NCI-H1105 treated with DMSO at 0.1 percent for 48 hours (cell line): ENCODE data around the gene FXYD6.

Experiments
- DNase-seq: peaks from one replicate; lab custom pipeline; 2025; lab: John Stamatoyannopoulos, UW

The FXYD6 gene

GRCh38 chr11:117910525-117910924 is 34.1 kb upstream of the FXYD6 start:
- no peak for DNase-seq

DNA sequence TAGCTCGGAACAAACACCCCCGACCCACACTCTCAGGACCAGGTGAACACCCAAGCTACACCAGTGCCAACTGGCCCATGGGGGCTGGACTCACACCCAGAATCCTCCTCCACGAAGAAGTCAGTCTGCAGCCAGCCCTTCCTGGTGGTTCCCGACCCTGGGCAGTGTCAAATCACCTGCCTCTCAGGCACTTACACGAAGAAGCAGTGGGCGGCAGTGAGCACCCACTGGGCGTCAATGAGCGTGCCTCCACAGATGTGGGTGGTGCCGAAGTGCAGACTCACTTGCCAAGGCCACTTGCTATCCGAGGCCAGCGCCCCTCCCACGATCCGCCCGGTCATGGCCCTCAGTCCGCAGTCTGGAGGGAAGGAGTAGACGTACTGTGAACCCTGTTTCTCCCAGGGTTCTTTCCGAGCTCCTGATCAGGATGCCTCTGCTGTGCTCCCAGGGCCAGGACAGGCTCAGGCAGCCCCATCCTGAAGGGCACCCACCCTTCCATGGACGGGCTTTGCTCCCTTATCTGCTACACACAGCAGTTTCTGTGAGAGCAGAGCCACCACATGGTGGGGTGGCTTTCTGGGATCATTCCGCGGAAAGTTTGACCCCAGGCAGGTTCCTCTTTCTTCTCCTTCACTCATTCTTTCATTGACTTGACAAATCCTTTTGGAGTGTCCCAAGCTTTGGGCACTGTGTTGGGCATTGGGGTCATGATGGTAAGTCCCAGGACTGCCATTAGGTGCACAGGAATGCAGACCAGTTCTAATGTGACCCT is 33.3 kb upstream of the FXYD6 start:
- DNase-seq, result no peak

GRCh38 chr11:117908959-117909610 is 32.6 kb upstream of the FXYD6 start:
- DNase-seq, result no peak

DNA sequence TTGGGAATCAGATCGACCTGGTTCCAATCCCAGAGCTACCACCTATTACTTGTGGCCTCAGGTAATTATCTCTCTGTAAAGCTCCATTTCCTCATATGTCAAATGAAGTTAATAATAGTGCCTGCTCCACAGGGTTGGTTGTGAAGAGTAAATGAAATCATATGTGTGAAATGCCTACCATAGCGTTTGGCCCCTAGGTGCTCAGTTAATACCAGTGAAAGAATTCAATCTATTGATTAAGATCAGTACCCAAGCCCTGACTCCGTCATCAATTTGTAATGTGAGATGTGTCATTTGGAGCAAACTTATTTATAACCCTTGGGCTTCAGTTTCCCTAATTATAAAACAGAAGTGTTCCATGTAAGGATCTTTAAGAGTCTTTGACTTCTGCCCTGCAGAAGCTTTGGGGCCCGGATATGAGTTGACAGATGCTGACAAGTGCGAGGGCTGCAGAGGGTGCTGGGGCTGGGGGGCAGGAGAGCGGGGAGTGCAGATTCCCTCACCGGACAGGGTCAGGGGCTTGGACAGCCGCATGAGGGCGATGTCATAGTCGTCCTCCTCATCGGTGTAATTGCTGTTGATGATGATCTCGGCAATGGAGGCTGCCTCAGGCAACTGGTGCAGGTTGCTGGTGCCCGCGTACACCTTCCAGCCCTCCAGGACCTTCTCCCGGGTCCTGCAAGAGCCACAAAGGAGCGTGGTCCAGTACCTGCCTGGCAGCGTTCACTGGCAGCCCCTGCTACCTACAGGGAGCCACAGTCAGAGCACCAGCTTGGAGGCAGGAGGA is 31.8 kb upstream of the FXYD6 start:
- DNase-seq, result no peak

- peak; percentile 99 for DNase-seq
Measured at GRCh38 chr11:117907276-117908108, 31.0 kb upstream of the FXYD6 start.

- DNase-seq, result no peak
Measured at GRCh38 chr11:117906710-117907109, 30.3 kb upstream of the FXYD6 start.

GRCh38 chr11:117906126-117906525 is 29.7 kb upstream of the FXYD6 start:
- DNase-seq, result no peak

- DNase-seq, result no peak
Measured at GRCh38 chr11:117905524-117905923, 29.1 kb upstream of the FXYD6 start.

DNA sequence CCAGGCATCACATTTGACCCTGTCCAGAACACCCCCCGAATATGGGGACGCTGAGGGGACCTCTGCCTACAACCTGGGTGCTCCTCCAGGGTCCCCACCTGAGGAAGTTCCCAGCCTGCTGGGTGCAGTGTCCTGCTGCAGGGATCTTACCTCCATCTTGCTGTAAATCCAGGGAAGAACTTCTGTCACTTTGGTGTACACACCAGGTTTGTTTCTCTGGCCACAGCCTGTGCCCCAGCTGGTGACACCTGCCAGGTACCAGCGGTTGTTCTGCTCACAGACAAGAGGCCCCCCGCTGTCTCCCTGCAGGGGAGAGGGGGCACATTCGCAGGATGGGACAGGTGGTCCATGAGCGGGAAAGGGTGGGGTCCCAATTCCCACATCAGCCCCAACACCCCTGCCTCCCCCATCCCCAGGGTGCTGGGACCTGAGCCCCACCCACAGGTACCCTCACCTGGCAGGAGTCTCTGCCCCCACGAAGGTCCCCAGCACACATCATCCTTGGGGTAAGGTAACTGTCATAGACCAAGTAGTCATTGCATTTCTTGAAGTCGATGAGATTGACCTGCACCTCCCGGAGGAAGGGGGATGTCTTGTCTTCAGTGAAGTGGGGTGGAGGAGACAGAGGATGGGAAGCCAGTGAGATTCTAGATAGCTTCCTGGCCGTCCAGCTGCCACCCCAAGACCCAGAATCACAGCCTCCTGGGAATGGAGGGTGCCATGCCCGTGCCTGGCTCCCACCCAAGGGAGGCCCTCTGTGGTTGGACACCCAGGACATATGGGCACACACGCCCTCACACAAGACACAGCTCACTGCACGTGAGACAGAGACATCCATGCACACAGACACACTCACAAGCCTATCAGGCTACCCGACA is 27.3 kb upstream of the FXYD6 start:
- no peak for DNase-seq

DNA sequence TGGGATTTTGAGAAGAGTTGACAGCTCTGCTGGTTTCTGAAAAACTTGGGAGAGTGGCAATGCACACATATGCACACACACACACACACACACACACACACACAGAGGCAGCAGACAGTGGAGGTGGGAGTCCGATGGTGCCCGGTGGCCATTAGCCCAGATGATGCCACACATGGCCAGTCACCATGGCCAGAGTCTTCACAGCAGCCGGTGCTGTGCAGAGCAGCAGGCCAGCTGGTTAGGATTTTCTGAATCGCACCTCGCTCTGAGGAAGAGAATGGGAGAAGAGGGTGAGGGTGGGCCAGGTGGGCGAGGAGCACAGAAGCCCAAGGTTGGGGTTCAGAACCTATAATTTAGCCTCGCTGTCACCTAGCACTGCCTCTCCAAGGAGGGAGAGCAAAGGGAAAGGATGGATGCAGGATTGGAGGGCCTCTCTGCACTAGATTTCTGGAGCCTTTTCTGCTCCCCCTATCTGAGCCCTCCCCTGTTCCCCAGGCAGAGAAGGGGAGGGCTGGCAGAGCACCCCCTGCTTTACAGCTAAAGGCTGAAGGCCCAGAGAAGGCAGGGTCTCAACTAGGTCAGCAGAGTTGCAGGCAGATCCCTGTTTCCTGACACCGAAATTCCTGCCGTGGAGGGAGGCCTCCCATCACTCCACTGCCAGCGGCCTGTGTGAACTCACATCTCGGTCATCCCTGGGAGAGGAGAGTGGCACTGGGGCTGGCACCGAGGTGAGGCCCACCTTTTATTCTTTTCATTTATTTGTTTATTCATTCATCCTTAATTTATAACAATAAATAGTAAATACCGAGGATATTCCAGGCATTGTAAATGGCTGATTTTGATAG is 25.8 kb upstream of the FXYD6 start:
- DNase-seq, result no peak

- no peak for DNase-seq
Measured at GRCh38 chr11:117901601-117902000, 25.1 kb upstream of the FXYD6 start.

GRCh38 chr11:117900720-117901440 is 24.4 kb upstream of the FXYD6 start:
- DNase-seq, result peak; percentile 57

DNA sequence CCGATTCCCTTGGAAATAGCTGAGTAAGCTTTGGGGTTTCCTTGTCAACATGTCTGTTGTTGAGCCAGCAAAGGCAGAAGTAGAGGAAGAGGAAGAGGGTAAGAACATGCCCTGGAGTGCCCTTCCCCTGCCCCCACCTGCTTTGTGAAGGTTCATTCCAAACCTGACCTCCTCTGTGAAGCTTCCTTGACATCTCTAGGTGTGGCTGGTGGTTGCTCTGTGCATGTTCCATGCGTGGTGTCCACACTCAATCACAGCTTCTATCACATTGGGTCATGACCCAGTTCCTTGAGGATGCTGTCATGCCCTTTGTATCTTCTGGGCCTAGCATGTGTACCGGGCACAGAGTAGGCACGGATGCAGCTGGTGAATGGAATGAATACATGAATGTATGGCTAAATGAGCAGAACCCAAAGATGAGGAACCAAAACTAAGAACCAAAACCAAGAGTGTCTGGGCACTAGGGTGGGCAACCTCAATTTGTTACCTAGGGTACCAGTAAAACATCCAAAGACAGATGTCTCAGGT is 23.7 kb upstream of the FXYD6 start:
- DNase-seq, result no peak

DNA sequence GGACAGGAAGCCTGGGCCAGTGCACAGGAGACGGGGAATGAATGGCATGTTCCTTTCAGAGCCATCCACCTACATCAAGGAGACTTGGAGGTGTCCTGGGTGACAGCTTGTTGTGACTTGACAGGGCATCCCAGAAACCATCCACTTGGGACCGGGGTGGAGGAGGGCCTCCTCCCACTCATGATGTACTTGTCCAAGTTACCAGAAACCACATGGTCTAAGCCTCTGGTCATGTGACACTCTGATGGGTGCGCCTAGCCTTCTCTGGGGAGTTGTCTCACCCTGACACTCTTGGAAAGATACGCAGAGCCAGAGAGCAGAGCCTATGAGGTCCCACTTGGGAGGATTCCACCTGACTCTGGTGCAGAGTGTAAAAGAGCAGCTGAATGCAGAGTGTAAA is 21.6 kb upstream of the FXYD6 start:
- DNase-seq, result no peak

- DNase-seq, result no peak
Measured at GRCh38 chr11:117892651-117893050, 16.2 kb upstream of the FXYD6 start.

DNA sequence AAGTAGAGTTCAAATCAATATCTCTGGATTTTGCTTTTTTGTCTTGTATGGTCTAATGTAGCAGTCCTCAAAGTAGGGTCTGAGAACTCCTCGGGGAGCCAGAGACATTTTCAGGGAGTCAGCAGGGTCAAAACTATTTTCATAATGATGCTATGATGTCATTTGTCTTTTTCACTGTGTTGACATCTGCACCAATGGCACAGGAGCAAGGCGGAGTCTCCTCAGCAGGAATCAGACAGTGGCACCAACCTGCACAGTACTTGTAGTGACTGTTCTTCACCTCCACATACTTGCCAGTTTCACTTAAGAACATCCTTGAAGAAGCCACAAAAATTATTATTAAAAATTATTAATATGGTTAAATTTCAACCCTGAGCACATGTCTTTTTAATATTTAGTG is 14.9 kb upstream of the FXYD6 start:
- no peak for DNase-seq

DNA sequence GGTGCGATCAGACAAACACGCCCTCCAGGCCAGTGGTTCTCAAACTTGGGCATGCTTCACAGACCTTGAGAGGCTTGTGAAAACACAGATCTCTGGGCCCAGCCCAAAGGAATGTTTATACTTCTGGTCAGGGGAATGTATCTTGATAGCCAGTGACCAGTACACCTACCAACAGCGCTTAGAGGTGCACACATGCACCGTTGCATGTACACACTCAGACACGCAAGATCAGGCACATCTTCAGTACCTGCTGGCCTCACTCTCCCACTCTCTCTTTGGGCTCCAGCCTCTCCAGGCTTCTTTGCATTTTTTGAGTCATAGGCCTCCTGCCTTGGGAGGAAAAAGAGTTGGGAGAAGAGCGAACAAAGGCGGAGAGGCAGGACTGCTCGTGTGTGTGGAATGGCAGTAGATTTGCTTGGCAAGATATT is 11.7 kb upstream of the FXYD6 start:
- DNase-seq, result no peak

GRCh38 chr11:117887431-117888138 is 11.1 kb upstream of the FXYD6 start:
- no peak for DNase-seq
